ENCODE results near the gene STARD5. TPM values are rescaled to one million over a fixed set of nuclear protein-coding genes. Genes with fewer than 3 reads are reported as not detected.

Gene STARD5
- total RNA-seq, 1 experiment from 2014 or later: 1.0 TPM

DNA sequence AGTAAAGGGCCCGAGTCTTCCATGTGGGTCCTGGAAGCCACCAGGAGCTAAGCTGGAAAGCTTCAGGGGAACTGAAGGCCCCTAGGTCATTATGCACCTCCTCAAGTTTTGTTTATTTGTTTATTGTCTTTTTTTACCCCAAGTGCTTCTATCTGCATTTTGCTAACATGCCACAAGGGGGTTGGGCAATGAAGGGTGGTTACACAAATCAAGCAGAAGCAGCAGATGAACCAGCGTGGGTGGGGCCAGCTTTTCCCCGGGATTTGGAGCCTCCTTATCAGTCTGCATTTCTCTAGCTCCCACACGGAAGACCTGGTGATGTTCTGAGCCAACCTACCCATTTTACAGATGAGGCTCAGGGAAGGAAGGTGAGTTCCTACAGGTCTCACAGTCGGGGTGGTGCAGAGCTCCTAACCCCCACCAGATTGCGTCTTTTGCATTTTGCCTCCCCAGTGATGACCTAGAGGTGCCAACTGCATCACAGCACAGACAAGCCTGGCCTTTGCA is 33.3 kb upstream of the STARD5 start:
- no peak overlapping the region for H3K27ac Mint-ChIP-seq (ENCODE audit: unreplicated experiment)
- H3K27me3 Mint-ChIP-seq (ENCODE audit: insufficient read depth, unreplicated experiment): peaks cover 6% of the 10 kb centered on the region
- Histone ChIP-seq H3K9me3 (no peaks in the 10 kb centered on the region), H3K4me3 (ENCODE audit: low read depth, low read length) (no peak overlapping the region), H3K4me1 (no peaks in the 10 kb centered on the region), H3K27me3 (replicated peaks; ENCODE audit: control insufficient read depth, insufficient read depth, low read length) (no peaks in the 10 kb centered on the region), H3K36me3 (ENCODE audit: control insufficient read depth, insufficient read depth, low read length) (no peaks in the 10 kb centered on the region)
- no peak overlapping the region for H3K4me3 Mint-ChIP-seq (ENCODE audit: unreplicated experiment)
- TF ChIP-seq CTCF (IDR thresholded peaks at IDR 0.05; ENCODE audit: insufficient read depth in 1 of 2, low read depth in 1 of 2, low read length in 1 of 2, severe bottlenecking in 1 of 2, unreplicated experiment in 1 of 2): no peak
- ChIA-PET CTCF (interaction anchor here (0.6 kb wide), 1 partner anchor 22 kb away, joined by 3 read pairs; no protein-coding TSS in a partner anchor), POLR2A (no interaction called here)
- no peaks in the 10 kb centered on the region for H3K4me1 Mint-ChIP-seq (ENCODE audit: low read depth, unreplicated experiment)
- no peaks in the 10 kb centered on the region for H3K9me3 Mint-ChIP-seq (ENCODE audit: unreplicated experiment)
- intact Hi-C loops (cut with micrococcal nuclease; ENCODE audit: unreplicated experiment): loop anchor here (5.0 kb wide), 1 partner anchor 35 kb away; the partner anchor contains the start of gene STARD5
- H3K36me3 Mint-ChIP-seq (ENCODE audit: insufficient read depth, unreplicated experiment): no peaks in the 10 kb centered on the region
- DNase-seq: no peak
- no TSS peak for BruUV-seq (replicated peaks)

GRCh38 chr15:81356252-81356651 is 32.3 kb upstream of the STARD5 start:
- Histone ChIP-seq H3K36me3 (ENCODE audit: control insufficient read depth, insufficient read depth, low read length) (no peaks in the 10 kb centered on the region), H3K4me1 (no peaks in the 10 kb centered on the region), H3K9me3 (no peaks in the 10 kb centered on the region), H3K27me3 (replicated peaks; ENCODE audit: control insufficient read depth, insufficient read depth, low read length) (no peaks in the 10 kb centered on the region), H3K4me3 (ENCODE audit: low read depth, low read length) (no peak overlapping the region)
- no peaks in the 10 kb centered on the region for H3K9me3 Mint-ChIP-seq (ENCODE audit: unreplicated experiment)
- BruUV-seq (replicated peaks): no TSS peak
- H3K4me3 Mint-ChIP-seq (ENCODE audit: unreplicated experiment): no peak overlapping the region
- no peaks in the 10 kb centered on the region for H3K36me3 Mint-ChIP-seq (ENCODE audit: insufficient read depth, unreplicated experiment)
- TF ChIP-seq CTCF (IDR thresholded peaks at IDR 0.05; ENCODE audit: insufficient read depth in 1 of 2, low read depth in 1 of 2, low read length in 1 of 2, severe bottlenecking in 1 of 2, unreplicated experiment in 1 of 2): no peak
- ChIA-PET CTCF (no interaction called here), POLR2A (no interaction called here)
- H3K4me1 Mint-ChIP-seq (ENCODE audit: low read depth, unreplicated experiment): no peaks in the 10 kb centered on the region
- no peak overlapping the region for H3K27ac Mint-ChIP-seq (ENCODE audit: unreplicated experiment)
- DNase-seq: no peak
- intact Hi-C loops (cut with micrococcal nuclease; ENCODE audit: unreplicated experiment): loop anchor here (5.0 kb wide), 1 partner anchor 34 kb away; the partner anchor contains the start of gene STARD5
- H3K27me3 Mint-ChIP-seq (ENCODE audit: insufficient read depth, unreplicated experiment): peaks cover 5% of the 10 kb centered on the region

DNA sequence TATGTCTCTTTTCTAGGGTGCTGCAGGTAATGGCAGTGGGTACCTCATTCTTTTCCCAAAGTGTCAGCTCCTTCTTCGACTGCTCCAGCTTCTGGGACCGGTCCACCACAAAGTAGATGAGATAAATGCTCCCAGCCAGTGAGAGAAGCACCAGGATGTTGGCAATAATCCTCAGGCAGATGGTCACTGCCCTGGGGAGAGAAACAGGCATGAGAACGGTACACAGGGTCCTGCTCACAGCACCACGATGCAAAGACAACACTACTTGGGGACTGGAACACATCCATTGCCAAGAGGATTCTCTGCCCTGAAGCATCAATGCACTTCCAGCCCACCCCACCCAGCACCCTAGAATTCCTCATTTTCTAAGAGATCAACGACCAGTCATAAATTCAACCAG is 27.7 kb upstream of the STARD5 start:
- H3K27ac Mint-ChIP-seq (ENCODE audit: unreplicated experiment): no peak overlapping the region
- TF ChIP-seq CTCF (IDR thresholded peaks at IDR 0.05; ENCODE audit: insufficient read depth in 1 of 2, low read depth in 1 of 2, low read length in 1 of 2, severe bottlenecking in 1 of 2, unreplicated experiment in 1 of 2): no peak
- no peak overlapping the region for H3K4me3 ChIP-seq (ENCODE audit: low read depth, low read length)
- H3K9me3 ChIP-seq: no peaks in the 10 kb centered on the region
- intact Hi-C loops (cut with micrococcal nuclease; ENCODE audit: unreplicated experiment): no loop called here
- H3K27me3 ChIP-seq (replicated peaks; ENCODE audit: control insufficient read depth, insufficient read depth, low read length): no peaks in the 10 kb centered on the region
- ChIA-PET POLR2A (no interaction called here), CTCF (no interaction called here)
- no peaks in the 10 kb centered on the region for H3K36me3 Mint-ChIP-seq (ENCODE audit: insufficient read depth, unreplicated experiment)
- H3K4me3 Mint-ChIP-seq (ENCODE audit: unreplicated experiment): no peak overlapping the region
- BruUV-seq (replicated peaks): no TSS peak
- no peaks in the 10 kb centered on the region for H3K4me1 ChIP-seq
- H3K27me3 Mint-ChIP-seq (ENCODE audit: insufficient read depth, unreplicated experiment): peaks cover 8% of the 10 kb centered on the region
- DNase-seq: no peak
- no peaks in the 10 kb centered on the region for H3K9me3 Mint-ChIP-seq (ENCODE audit: unreplicated experiment)
- H3K36me3 ChIP-seq (ENCODE audit: control insufficient read depth, insufficient read depth, low read length): no peaks in the 10 kb centered on the region
- H3K4me1 Mint-ChIP-seq (ENCODE audit: low read depth, unreplicated experiment): no peaks in the 10 kb centered on the region

All from Caco-2 (cell line).